GM23248 (cell line): Measurements from ENCODE around the gene DENND2A.

ENCODE experiments used
- EZH2 ChIP-seq: fragments of 200-600 bp; sonication (generic); IDR thresholded peaks from 2 replicates; pipeline ENCODE4 v1.6.1; 2018; ENCODE audit warnings: antibody characterized with exemption, mild to moderate bottlenecking; ENCODE audit not compliant: insufficient read depth, poor library complexity, severe bottlenecking
- EZH2phosphoT487 ChIP-seq: fragments of 200-600 bp; sonication (generic); IDR thresholded peaks from 2 replicates; pipeline ENCODE4 v1.6.1; 2018; ENCODE audit warnings: antibody characterized with exemption, moderate library complexity, mild to moderate bottlenecking, low read depth; ENCODE audit not compliant: insufficient read depth

DNA sequence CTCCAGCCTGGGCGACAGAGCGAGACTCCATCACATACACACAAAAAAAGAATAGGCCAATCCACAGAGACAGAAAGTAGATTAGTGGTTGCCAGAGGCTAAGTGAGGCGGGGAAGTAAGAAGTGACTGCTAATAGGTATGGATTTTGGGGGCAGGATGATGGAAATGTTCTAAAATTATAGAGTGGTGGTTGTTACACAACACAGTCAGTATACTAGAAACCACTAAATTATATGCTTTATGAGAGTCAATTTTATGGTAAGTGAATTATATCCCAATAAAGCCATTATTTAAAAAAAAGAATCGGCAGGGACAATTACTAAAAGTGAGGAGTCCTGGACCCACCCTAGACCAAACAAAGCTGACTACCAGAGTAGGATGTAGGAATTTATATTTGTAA lies 24.3 kb downstream of the DENND2A start:
- TF ChIP-seq EZH2 (no peak), EZH2phosphoT487 (no peak)
